SK-N-SH (cell line): ENCODE results near the gene TCL1B. TPM values are rescaled to one million over a fixed set of nuclear protein-coding genes. Genes with fewer than 3 reads are reported as not detected.

Source experiments
- CTCF ChIA-PET: fragments of 300-600, 350-600 bp; formaldehyde crosslinking; extraction: SDS; loops from one replicate; lab custom pipeline; 2021; lab: Yijun Ruan, JAX
- POLR2A ChIA-PET: fragments of 350-600 bp; sonication (Branson Sonifier 250); formaldehyde crosslinking; extraction: SDS; loops from one replicate; lab custom pipeline; 2020; ENCODE audit warnings: antibody characterized with exemption, inconsistent platforms; lab: Yijun Ruan, JAX
- DNase-seq: peaks from one replicate; pipeline ENCODE4 v3.0.0; 2012
- H2AFZ ChIP-seq: fragments of 200-600 bp; sonication (generic); 2 replicates; pipeline ENCODE4 v1.8.1; 2016; ENCODE audit warnings: antibody characterized with exemption, mild to moderate bottlenecking, low read depth
- H3F3A ChIP-seq: fragments of 200-600 bp; sonication (generic); replicated peaks from 2 replicates; pipeline ENCODE3; 2016; ENCODE audit warnings: antibody characterized with exemption, mild to moderate bottlenecking; ENCODE audit not compliant: insufficient read depth
- H3K27ac ChIP-seq, 2 experiments: fragments of 200-500 bp in 1 of 2; fragments of 200-600 bp in 1 of 2; sonication (Bioruptor generic) in 1 of 2; sonication (generic), shearing (Covaris generic) in 1 of 2; 2 replicates each; pipeline versions ENCODE4 v1.5.1 to v1.6.1; 2014 to 2016; ENCODE audit warnings: low read depth in 2 of 2, inconsistent platforms in 1 of 2, low read length in 1 of 2, mild to moderate bottlenecking in 1 of 2, mixed read lengths in 1 of 2
- H3K27me3 ChIP-seq: fragments of 200-600 bp; sonication (generic), shearing (Covaris generic); 2 replicates; pipeline ENCODE4 v1.6.1; 2016; ENCODE audit warnings: mixed run types; ENCODE audit not compliant: insufficient read depth
- H3K36me3 ChIP-seq, 2 experiments: fragments of 200-500 bp in 1 of 2; fragments of 200-600 bp in 1 of 2; sonication (Bioruptor generic) in 1 of 2; sonication (generic) in 1 of 2; replicated peaks in 1 of 2; 2 replicates each; pipeline versions ENCODE3 to v1.5.1; 2014 to 2016; ENCODE audit warnings: low read length in 1 of 2, mild to moderate bottlenecking in 1 of 2; ENCODE audit not compliant: insufficient read depth in 2 of 2, control insufficient read depth in 1 of 2
- H3K4me1 ChIP-seq, 2 experiments: fragments of 200-500 bp in 1 of 2; fragments of 200-600 bp in 1 of 2; sonication (Bioruptor generic) in 1 of 2; sonication (generic), shearing (Covaris generic) in 1 of 2; 2 replicates each; pipeline versions ENCODE4 v1.5.1 to v1.6.1; 2014 to 2016; ENCODE audit warnings: low read depth in 1 of 2, low read length in 1 of 2, mixed run types in 1 of 2; ENCODE audit not compliant: insufficient read depth in 2 of 2, control insufficient read depth in 1 of 2
- H3K4me2 ChIP-seq: fragments of 200-600 bp; sonication (generic), shearing (Covaris generic); 2 replicates; pipeline ENCODE4 v1.6.1; 2017; ENCODE audit warnings: mixed run types
- H3K4me3 ChIP-seq, 2 experiments: fragments of 200-500 bp in 1 of 2; fragments of 200-600 bp in 1 of 2; sonication (Bioruptor generic) in 1 of 2; sonication (generic), shearing (Covaris generic) in 1 of 2; 2 replicates each; pipeline versions ENCODE4 v1.5.1 to v1.8.1; 2014 to 2016; ENCODE audit warnings: low read depth in 2 of 2, inconsistent platforms in 1 of 2, low read length in 1 of 2, mild to moderate bottlenecking in 1 of 2, mixed read lengths in 1 of 2, moderate library complexity in 1 of 2
- H3K79me2 ChIP-seq: fragments of 200-600 bp; sonication (generic); 2 replicates; pipeline ENCODE4 v1.8.1; 2017; ENCODE audit warnings: mild to moderate bottlenecking; ENCODE audit not compliant: insufficient read depth
- H3K9ac ChIP-seq: fragments of 200-600 bp; sonication (generic); 2 replicates; pipeline ENCODE4 v1.6.1; 2017; ENCODE audit warnings: mixed run types
- H3K9me2 ChIP-seq: fragments of 200-600 bp; sonication (generic); 2 replicates; pipeline ENCODE4 v1.6.1; 2017; ENCODE audit warnings: mixed run types
- H3K9me3 ChIP-seq: fragments of 200-600 bp; sonication (generic); 2 replicates; pipeline ENCODE4 v1.6.1; 2017; ENCODE audit warnings: mixed run types, mild to moderate bottlenecking, moderate library complexity
- H4K20me1 ChIP-seq: fragments of 200-600 bp; sonication (generic); 2 replicates; pipeline ENCODE4 v1.6.1; 2017; ENCODE audit warnings: mild to moderate bottlenecking, mixed run types; ENCODE audit not compliant: insufficient read depth
- EZH2phosphoT487 ChIP-seq: fragments of 200-600 bp; sonication (generic); IDR thresholded peaks from 2 replicates; pipeline ENCODE4 v1.6.1; 2017; ENCODE audit warnings: low read depth, mixed run types, mild to moderate bottlenecking, antibody characterized with exemption, moderate library complexity, borderline replicate concordance
- GABPA ChIP-seq: IDR thresholded peaks from 2 replicates; pipeline ENCODE4 v1.4.0; 2012; ENCODE audit warnings: low read depth, mild to moderate bottlenecking
- MXI1 ChIP-seq: IDR thresholded peaks from 2 replicates; pipeline ENCODE4 v1.6.1; 2012; ENCODE audit warnings: mild to moderate bottlenecking, low read depth, low read length, improper control_type of control experiment
- NRF1 ChIP-seq: IDR thresholded peaks from 2 replicates; pipeline ENCODE4 v1.6.1; 2012; ENCODE audit warnings: low read depth, mild to moderate bottlenecking, low read length
- PBX3 ChIP-seq: IDR thresholded peaks from 2 replicates; pipeline ENCODE4; 2012
- RXRA ChIP-seq: IDR thresholded peaks from 2 replicates; pipeline ENCODE4 v1.4.0; 2012; ENCODE audit warnings: low read depth, mild to moderate bottlenecking, borderline replicate concordance
- SIN3A ChIP-seq: IDR thresholded peaks from 2 replicates; pipeline ENCODE4 v1.6.1; 2012; ENCODE audit warnings: low read depth, mild to moderate bottlenecking, low read length, moderate library complexity, borderline replicate concordance
- TEAD4 ChIP-seq: IDR thresholded peaks from 2 replicates; pipeline ENCODE4 v1.4.0; 2012; ENCODE audit warnings: mild to moderate bottlenecking, borderline replicate concordance; ENCODE audit not compliant: insufficient read depth
- USF1 ChIP-seq: IDR thresholded peaks from 2 replicates; pipeline ENCODE4 v1.4.0; 2012; ENCODE audit warnings: low read depth, borderline replicate concordance
- USF2 ChIP-seq: fragments of 150-350 bp; IDR thresholded peaks from 2 replicates; pipeline ENCODE4 v1.6.1; 2017; ENCODE audit warnings: antibody characterized with exemption, low read length, low read depth, borderline replicate concordance
- YY1 ChIP-seq: IDR thresholded peaks from 2 replicates; pipeline ENCODE4 v1.4.0; 2012; ENCODE audit warnings: low read depth, mild to moderate bottlenecking
- WGBS: methylation state at CpG from one replicate; pipeline ENCODE4 v1.1.6; 2017; ENCODE audit warnings: low lambda C conversion rate; 5-methylcytosine and 5-hydroxymethylcytosine counted together
- polyA plus RNA-seq, 3 experiments: library from polyadenylated mRNA; depleted of rRNA; stranded (reverse); fragments of >200 nt; gene quantifications; 2 replicates each; pipeline ENCODE4 v1.2.3, GENCODE V29; 2012
- TF ChIP-seq, protein P1 (sequence below): IDR thresholded peaks from 2 replicates; pipeline ENCODE4 v1.4.0; 2012; ENCODE audit warnings: low read depth, borderline replicate concordance
- TF ChIP-seq, protein P2 (sequence below): IDR thresholded peaks from 2 replicates; pipeline ENCODE4 v1.6.1; 2012; ENCODE audit warnings: mild to moderate bottlenecking, low read depth, low read length, moderate library complexity

Gene TCL1B
- polyA plus RNA-seq, 1 of the 3 experiments (the other 2 are of a cell fraction) = not detected

- TF ChIP-seq GABPA (no peak), USF2 (no peak), MXI1 (no peak), USF1 (no peak), NRF1 (no peak), PBX3 (no peak), RXRA (no peak)
- TF ChIP-seq, protein P1, sequence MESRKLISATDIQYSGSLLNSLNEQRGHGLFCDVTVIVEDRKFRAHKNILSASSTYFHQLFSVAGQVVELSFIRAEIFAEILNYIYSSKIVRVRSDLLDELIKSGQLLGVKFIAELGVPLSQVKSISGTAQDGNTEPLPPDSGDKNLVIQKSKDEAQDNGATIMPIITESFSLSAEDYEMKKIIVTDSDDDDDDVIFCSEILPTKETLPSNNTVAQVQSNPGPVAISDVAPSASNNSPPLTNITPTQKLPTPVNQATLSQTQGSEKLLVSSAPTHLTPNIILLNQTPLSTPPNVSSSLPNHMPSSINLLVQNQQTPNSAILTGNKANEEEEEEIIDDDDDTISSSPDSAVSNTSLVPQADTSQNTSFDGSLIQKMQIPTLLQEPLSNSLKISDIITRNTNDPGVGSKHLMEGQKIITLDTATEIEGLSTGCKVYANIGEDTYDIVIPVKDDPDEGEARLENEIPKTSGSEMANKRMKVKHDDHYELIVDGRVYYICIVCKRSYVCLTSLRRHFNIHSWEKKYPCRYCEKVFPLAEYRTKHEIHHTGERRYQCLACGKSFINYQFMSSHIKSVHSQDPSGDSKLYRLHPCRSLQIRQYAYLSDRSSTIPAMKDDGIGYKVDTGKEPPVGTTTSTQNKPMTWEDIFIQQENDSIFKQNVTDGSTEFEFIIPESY = no peak
- TF ChIP-seq, all 33 proteins: peak for 0
- no peak overlapping the region for H3K4me3 ChIP-seq
- no peaks in the 10 kb centered on the region for H3K79me2 ChIP-seq
- H4K20me1 ChIP-seq = no peaks in the 10 kb centered on the region
- WGBS = 16% methylated on average over 7 of the region's 7 CpGs
- no peak overlapping the region for H3K4me2 ChIP-seq
- H3K9me2 ChIP-seq = no peaks in the 10 kb centered on the region
- no peaks in the 10 kb centered on the region for H3K27me3 ChIP-seq
- POLR2A ChIA-PET = no interaction called here
- no peaks in the 10 kb centered on the region for H3K36me3 ChIP-seq
- H3K4me1 ChIP-seq = no peaks in the 10 kb centered on the region
- no peak overlapping the region for H3K27ac ChIP-seq
- DNase-seq = no peak
- H3K9ac ChIP-seq = no peak overlapping the region
- no peak overlapping the region for H2AFZ ChIP-seq
- H3K9me3 ChIP-seq = no peaks in the 10 kb centered on the region
- CTCF ChIA-PET = no interaction called here
- no peaks in the 10 kb centered on the region for H3F3A ChIP-seq
Observed at GRCh38 chr14:95651028-95651427, 35.2 kb upstream of the TCL1B start.

- Histone ChIP-seq H3K27me3 (no peaks in the 10 kb centered on the region), H3K9me2 (no peaks in the 10 kb centered on the region), H3K9me3 (no peaks in the 10 kb centered on the region), H2AFZ (no peak overlapping the region), H3K4me2 (no peak overlapping the region), H3K36me3 (no peaks in the 10 kb centered on the region), H3K9ac (no peak overlapping the region), H4K20me1 (no peaks in the 10 kb centered on the region), H3K4me1 (no peaks in the 10 kb centered on the region), H3K79me2 (no peaks in the 10 kb centered on the region), H3F3A (no peaks in the 10 kb centered on the region), H3K27ac (no peak overlapping the region), H3K4me3 (no peak overlapping the region)
- POLR2A ChIA-PET = no interaction called here
- CTCF ChIA-PET = no interaction called here
- TF ChIP-seq EZH2phosphoT487 (no peak), TEAD4 (no peak), SIN3A (no peak), YY1 (no peak)
- TF ChIP-seq, protein P2, sequence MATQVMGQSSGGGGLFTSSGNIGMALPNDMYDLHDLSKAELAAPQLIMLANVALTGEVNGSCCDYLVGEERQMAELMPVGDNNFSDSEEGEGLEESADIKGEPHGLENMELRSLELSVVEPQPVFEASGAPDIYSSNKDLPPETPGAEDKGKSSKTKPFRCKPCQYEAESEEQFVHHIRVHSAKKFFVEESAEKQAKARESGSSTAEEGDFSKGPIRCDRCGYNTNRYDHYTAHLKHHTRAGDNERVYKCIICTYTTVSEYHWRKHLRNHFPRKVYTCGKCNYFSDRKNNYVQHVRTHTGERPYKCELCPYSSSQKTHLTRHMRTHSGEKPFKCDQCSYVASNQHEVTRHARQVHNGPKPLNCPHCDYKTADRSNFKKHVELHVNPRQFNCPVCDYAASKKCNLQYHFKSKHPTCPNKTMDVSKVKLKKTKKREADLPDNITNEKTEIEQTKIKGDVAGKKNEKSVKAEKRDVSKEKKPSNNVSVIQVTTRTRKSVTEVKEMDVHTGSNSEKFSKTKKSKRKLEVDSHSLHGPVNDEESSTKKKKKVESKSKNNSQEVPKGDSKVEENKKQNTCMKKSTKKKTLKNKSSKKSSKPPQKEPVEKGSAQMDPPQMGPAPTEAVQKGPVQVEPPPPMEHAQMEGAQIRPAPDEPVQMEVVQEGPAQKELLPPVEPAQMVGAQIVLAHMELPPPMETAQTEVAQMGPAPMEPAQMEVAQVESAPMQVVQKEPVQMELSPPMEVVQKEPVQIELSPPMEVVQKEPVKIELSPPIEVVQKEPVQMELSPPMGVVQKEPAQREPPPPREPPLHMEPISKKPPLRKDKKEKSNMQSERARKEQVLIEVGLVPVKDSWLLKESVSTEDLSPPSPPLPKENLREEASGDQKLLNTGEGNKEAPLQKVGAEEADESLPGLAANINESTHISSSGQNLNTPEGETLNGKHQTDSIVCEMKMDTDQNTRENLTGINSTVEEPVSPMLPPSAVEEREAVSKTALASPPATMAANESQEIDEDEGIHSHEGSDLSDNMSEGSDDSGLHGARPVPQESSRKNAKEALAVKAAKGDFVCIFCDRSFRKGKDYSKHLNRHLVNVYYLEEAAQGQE = no peak
- 31% methylated on average over 5 of the region's 5 CpGs for WGBS
- no peak for DNase-seq
Observed at GRCh38 chr14:95651821-95652583, 34.2 kb upstream of the TCL1B start.
